Keratinocyte (primary cell): ENCODE results near the gene KLK8.

Experiments
- CTCF ChIP-seq, 3 experiments: IDR thresholded peaks in 1 of 3; conservative IDR thresholded peaks in 1 of 3; optimal IDR thresholded peaks in 1 of 3; 2 replicates in 2 of 3; 3 replicates in 1 of 3; pipeline versions ENCODE3 to v1.5.1; 2011; ENCODE audit warnings: low read length in 3 of 3, mild to moderate bottlenecking in 3 of 3, moderate library complexity in 2 of 3, control low read depth in 1 of 3, inconsistent platforms in 1 of 3; ENCODE audit not compliant: insufficient read depth in 2 of 3; ENCODE audit errors: extremely low read depth in 1 of 3
- EZH2 ChIP-seq: IDR thresholded peaks from one replicate; pipeline ENCODE4 v1.6.1; 2012; ENCODE audit warnings: inconsistent platforms, mild to moderate bottlenecking, low read length, moderate library complexity

GRCh38 chr19:50972795-50973376, 28.5 kb downstream of the KLK8 start:
- TF ChIP-seq CTCF (optimal IDR thresholded peaks at IDR 0.05 in 1 of 3, IDR thresholded peaks at IDR 0.05 in 1 of 3, conservative IDR thresholded peaks at IDR 0.05 in 1 of 3; ENCODE audit: extremely low read depth in 1 of 3, insufficient read depth in 2 of 3, low read length in 3 of 3) (no peak), EZH2 (no peak)
